ENCODE results near the gene SCN3B. TPM values are rescaled to one million over a fixed set of nuclear protein-coding genes. Genes with fewer than 3 reads are reported as not detected.
A peak's percentile ranks its signal among the peaks of the same experiment; 100 is the strongest.
"Not testable (repeated sequence)": the region's sequence is repeated elsewhere in the genome, so short reads cannot be mapped to it uniquely, and the experiment has no call there.

Gene SCN3B
- total RNA-seq, 2 donors from 2014 or later: not detected

DNA sequence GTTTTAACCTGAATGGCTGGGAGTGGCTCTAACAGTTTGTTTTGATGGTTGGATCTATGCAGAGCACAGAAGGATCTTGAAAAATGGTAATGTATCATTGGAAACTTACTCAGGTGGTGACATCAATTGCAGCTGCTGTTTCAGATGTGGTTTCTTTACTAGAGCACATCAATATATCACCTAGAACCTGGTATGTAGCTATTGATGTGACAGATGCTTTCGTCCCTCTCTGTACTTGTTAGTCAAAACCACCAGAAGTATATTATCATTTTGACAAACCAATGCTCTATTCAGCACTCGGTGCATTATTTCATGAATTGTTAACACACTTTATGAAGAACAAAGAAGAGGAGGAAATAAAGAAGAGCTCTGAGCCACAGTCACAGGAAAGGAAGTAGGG lies 26.6 kb upstream of the SCN3B start:
- Mint-ChIP-seq H3K27me3 (peaks cover 32 to 36% of the 10 kb centered on the region in 2 donors), H3K4me3 (no peak overlapping the region), H3K9me3 (no peaks in the 10 kb centered on the region), H3K36me3 (no peaks in the 10 kb centered on the region), H3K27ac (no peak overlapping the region), H3K4me1 (ENCODE audit: low read depth in 2 of 2) (no peaks in the 10 kb centered on the region)
- DNase-seq (ENCODE audit: low spot score) (no peak), ATAC-seq (no peak)

DNA sequence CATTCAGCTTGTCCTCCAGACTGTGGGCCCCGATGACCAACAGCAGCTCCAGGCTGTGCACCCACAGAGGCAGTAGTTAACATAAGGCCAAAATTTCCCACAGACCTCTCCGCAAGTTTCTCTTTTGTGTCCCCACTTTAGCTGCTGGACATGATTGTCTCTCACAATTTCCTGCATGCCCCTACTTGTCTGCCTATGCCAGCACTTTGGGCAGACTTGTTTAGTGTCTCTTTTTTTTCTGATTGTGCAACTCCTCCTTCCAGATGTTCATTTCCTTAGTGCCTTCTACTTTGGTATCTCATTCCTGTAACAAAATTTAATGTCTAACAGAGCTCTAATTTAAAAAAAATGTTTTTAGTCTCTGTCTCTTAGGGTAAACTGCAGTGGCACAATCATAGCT lies 23.8 kb upstream of the SCN3B start:
- H3K4me3 Mint-ChIP-seq: no peak overlapping the region
- no peak for DNase-seq (ENCODE audit: low spot score)
- H3K36me3 Mint-ChIP-seq: no peaks in the 10 kb centered on the region
- H3K9me3 Mint-ChIP-seq: no peaks in the 10 kb centered on the region
- no peak overlapping the region for H3K27ac Mint-ChIP-seq
- peak in 1 of 2 donors; percentile 27 for ATAC-seq
- no peaks in the 10 kb centered on the region for H3K4me1 Mint-ChIP-seq (ENCODE audit: low read depth in 2 of 2)
- peaks cover 26 to 37% of the 10 kb centered on the region in 2 donors for H3K27me3 Mint-ChIP-seq

DNA sequence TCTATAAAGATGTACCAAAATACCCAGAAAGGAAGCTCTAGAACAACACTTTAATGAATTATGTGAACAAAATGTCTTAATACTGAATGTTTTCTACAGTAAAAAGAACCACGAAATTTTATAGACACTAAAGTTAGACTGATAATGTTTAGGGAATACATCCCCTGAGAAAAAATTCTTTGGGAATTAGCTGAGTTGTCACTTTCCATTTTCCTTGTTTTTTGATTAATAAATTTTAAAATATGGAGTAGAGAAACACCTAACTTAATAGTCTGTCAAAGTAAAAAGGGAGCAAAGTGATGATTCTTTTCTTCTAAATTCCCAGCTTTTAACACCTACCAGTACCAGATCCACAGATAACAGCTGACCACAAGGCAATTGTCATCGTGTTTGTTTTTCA lies 23.1 kb upstream of the SCN3B start:
- ATAC-seq: no peak
- no peak for DNase-seq (ENCODE audit: low spot score)
- Mint-ChIP-seq H3K4me1 (ENCODE audit: low read depth in 2 of 2) (no peaks in the 10 kb centered on the region), H3K36me3 (no peaks in the 10 kb centered on the region), H3K9me3 (no peaks in the 10 kb centered on the region), H3K27me3 (peaks cover 24 to 35% of the 10 kb centered on the region in 2 donors), H3K4me3 (no peak overlapping the region), H3K27ac (no peak overlapping the region)

DNA sequence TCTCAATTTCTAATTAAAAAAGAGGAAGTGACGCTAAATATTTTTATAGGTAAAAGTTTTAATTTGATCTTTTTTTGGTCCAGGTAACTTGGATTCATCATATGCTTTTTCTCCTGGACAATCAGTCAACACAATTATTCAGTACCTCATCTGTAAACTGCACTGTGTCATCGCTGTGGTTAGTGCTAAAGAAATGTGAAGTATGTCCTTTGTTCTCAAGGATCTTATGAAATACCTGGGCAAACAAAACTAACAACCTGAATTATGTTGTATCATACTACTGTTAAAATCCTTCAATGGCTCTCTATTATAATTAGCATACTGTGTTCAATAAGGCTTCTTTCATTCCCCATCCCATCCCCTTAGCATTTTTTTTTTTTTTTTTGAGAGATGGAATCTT lies 19.9 kb upstream of the SCN3B start:
- ATAC-seq (no peak), DNase-seq (ENCODE audit: low spot score) (no peak)
- Mint-ChIP-seq H3K27me3 (peaks cover 16 to 24% of the 10 kb centered on the region in 2 donors), H3K4me3 (no peak overlapping the region), H3K36me3 (no peaks in the 10 kb centered on the region), H3K27ac (no peak overlapping the region), H3K4me1 (ENCODE audit: low read depth in 2 of 2) (no peaks in the 10 kb centered on the region), H3K9me3 (no peaks in the 10 kb centered on the region)

DNA sequence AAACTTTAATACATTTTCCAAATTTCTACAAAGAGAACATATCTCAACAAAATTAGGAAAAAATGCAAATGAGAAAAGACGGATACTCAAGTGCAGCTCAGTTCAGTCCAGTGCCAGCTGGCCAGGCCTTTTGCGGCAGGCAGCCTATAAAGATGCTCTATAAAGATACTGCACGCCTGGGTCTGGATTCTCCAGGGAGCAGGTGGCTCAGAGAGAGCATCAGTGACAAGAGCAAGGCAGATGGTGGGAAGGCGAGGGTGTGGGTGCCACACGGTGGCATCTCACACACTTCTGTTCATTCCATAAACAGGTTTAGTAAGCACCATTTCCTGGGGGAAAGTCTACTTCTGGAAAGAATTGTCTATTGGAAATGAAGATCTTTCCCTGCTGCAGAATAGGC lies 18.1 kb upstream of the SCN3B start:
- Mint-ChIP-seq H3K4me1 (ENCODE audit: low read depth in 2 of 2) (no peaks in the 10 kb centered on the region), H3K36me3 (no peaks in the 10 kb centered on the region), H3K27ac (no peak overlapping the region), H3K9me3 (no peaks in the 10 kb centered on the region), H3K4me3 (no peak overlapping the region), H3K27me3 (peaks cover 9 to 18% of the 10 kb centered on the region in 2 donors)
- ATAC-seq (no peak), DNase-seq (ENCODE audit: low spot score) (no peak)

DNA sequence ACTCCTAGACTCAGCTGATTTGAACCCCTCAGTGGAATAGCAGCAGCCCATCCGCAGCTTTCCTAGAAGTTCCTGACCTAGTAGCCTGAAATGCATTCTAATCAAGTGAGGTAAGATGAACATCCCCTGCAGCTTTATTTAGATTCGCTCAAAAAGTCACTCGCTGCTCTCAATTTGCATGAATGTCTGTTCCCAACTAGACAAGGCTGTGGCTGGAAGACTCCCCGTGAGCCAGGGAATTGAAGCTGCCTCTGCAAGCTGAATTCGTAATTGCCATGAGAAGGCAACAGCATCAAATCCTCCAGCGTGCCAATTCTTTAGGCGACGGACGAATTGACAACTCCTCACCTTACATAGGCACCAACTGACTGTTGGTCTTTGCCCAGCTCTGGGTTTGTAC lies 17.1 kb upstream of the SCN3B start:
- H3K27ac Mint-ChIP-seq: no peak overlapping the region
- H3K9me3 Mint-ChIP-seq: no peaks in the 10 kb centered on the region
- DNase-seq (ENCODE audit: low spot score) (no peak), ATAC-seq (no peak)
- H3K27me3 Mint-ChIP-seq: peaks cover 7 to 21% of the 10 kb centered on the region in 2 donors
- no peak overlapping the region for H3K4me3 Mint-ChIP-seq
- no peaks in the 10 kb centered on the region for H3K4me1 Mint-ChIP-seq (ENCODE audit: low read depth in 2 of 2)
- H3K36me3 Mint-ChIP-seq: no peaks in the 10 kb centered on the region

DNA sequence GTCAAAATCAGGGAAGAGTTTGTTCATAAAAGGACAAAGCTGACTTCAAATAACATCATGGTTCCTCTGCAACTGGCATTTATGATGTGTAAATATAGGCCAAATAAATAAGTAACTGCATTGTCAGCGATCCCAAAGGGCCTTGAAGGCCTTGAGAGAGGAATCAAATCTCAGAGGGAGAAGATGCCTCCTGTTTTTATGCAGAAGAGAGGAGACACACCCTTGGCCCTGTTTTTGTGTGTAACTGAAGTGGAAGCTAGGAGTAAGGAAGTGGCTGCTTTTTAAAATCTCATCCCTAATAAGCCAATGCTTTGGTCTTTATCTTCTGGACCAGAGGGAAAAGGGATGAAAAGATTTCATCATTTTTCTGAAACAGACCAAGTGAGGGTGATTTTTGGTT lies 15.7 kb upstream of the SCN3B start:
- H3K9me3 Mint-ChIP-seq: no peaks in the 10 kb centered on the region
- no peaks in the 10 kb centered on the region for H3K4me1 Mint-ChIP-seq (ENCODE audit: low read depth in 2 of 2)

DNA sequence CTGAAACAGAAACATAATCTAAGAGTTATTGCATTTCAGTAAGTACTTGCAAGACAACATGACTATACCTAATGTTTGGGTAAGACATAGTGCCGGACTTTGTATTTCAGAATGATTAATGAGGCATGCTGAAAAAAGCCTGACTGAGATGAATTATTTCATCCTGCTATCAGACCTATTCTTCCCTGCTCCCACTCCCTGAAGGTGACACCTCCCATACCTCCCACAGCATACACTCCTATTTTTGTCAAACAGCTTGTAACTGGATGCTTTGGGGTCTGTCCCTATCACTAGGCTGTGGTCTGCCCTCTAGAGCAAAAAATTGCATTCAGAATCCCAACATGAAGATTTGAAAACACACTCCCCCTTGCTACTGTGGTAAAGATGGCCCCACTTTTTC lies 10.9 kb upstream of the SCN3B start:
- H3K36me3 Mint-ChIP-seq: peaks cover 6% of the 10 kb centered on the region
- H3K4me1 Mint-ChIP-seq (ENCODE audit: low read depth in 2 of 2): peaks cover 0 to under 1% of the 10 kb centered on the region in 2 donors
- no peak overlapping the region for H3K27ac Mint-ChIP-seq
- no peak for ATAC-seq
- H3K4me3 Mint-ChIP-seq: no peak overlapping the region
- peaks cover 4 to 13% of the 10 kb centered on the region in 2 donors for H3K27me3 Mint-ChIP-seq
- no peak for DNase-seq (ENCODE audit: low spot score)
- H3K9me3 Mint-ChIP-seq: peaks cover 6% of the 10 kb centered on the region

More for the DNA sequence above, 15.7 kb upstream of the SCN3B start:
- Mint-ChIP-seq H3K36me3 (no peaks in the 10 kb centered on the region), H3K27ac (no peak overlapping the region), H3K4me3 (no peak overlapping the region), H3K27me3 (peaks cover 4 to 9% of the 10 kb centered on the region in 2 donors)
- no peak for ATAC-seq
- no peak for DNase-seq (ENCODE audit: low spot score)

DNA sequence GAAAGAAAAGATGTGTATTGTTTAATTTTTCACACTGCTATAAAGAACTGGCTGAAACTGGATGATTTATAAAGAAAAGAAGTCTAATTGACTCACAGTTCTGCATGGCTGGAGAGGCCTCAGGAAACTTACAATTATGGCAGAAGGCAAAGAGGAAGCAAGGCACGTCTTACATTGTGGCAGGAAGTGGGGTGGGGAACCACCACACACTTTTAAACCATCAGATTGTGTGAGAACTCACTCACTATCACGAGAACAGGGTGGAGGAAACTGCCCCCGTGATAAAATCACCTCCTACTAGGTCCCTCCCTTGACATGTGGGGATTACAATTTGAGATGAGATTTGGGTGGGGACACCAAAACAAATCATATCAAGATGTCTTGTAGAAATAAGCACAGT lies 5.5 kb upstream of the SCN3B start:
- Mint-ChIP-seq H3K36me3 (peaks cover 24% of the 10 kb centered on the region), H3K9me3 (peaks cover 21% of the 10 kb centered on the region), H3K4me1 (ENCODE audit: low read depth in 2 of 2) (peaks cover 15 to 17% of the 10 kb centered on the region in 2 donors), H3K27me3 (peaks cover 14 to 20% of the 10 kb centered on the region in 2 donors)
- DNase-seq (ENCODE audit: low spot score); H3K27ac Mint-ChIP-seq; H3K4me3 Mint-ChIP-seq: not testable (repeated sequence)
- peak; percentile 77 to 78 for ATAC-seq

DNA sequence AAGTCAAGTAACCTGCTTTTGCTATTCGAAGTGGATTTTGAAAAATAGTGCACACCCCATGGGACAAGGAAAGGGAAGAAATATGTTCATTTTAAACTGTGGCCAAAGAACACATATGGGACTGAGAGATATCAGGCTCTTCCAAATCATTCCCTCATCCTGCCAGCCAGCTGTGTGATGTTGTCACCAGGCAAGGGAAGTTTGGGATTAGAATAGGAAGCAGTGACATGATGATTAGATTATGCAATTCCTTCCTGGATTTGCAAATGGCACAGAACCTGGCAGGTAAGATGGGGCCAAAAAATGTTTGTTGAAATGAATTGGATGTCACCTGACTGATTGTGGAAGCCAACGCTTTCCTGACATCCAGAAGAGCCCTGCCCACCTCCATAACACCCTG lies 4.9 kb upstream of the SCN3B start:
- peaks cover 21% of the 10 kb centered on the region for H3K9me3 Mint-ChIP-seq
- peaks cover 15 to 17% of the 10 kb centered on the region in 2 donors for H3K4me1 Mint-ChIP-seq (ENCODE audit: low read depth in 2 of 2)
- peaks cover 14 to 23% of the 10 kb centered on the region in 2 donors for H3K27me3 Mint-ChIP-seq
- DNase-seq (ENCODE audit: low spot score): no peak
- no peak for ATAC-seq
- H3K36me3 Mint-ChIP-seq: peaks cover 24% of the 10 kb centered on the region
- no peak overlapping the region for H3K4me3 Mint-ChIP-seq
- H3K27ac Mint-ChIP-seq: peak overlapping the region in 1 of 2 donors; percentile 1

DNA sequence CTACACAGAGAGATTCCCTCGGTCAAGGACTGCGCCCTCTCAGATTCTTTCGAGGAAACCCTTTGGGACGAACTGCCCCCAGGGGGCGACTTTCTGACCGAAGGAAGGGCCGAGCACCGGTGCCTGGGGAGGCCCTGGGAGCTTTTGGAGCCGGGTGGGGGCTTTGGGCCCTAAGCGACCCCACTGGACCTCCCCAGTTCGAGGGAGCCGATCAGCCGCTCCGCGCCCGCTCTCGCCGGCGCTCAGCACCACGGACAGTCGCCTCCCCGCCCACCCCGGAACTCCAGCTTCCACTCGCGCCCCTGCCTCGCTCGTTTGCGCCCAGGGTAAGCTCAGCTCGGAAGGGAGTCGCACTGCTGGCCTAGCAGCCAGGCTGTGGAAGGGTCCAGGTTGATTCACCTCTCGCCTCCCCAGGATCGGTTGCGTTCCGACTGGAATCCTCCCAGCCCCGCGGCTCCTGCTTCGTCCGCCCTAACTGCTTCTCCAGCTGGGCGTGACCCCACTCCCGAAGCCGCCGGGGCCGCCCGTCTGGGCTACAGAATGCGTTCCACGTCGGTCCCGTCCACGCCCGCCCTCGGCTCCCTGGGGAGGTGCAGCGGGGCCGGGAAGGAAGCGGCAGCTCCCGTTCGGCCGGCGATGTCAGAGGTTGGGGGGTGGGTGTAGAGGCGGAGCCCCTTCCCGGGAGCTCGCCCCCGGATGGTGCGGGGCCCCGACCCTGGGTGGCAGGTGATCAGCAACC lies 428 bp downstream of the SCN3B start:
- ATAC-seq: peak; percentile 57 to 74
- peaks cover 1 to 6% of the 10 kb centered on the region in 2 donors for H3K4me1 Mint-ChIP-seq (ENCODE audit: low read depth in 2 of 2)
- H3K4me3 Mint-ChIP-seq: peak overlapping the region; percentile 59
- peaks cover 29 to 33% of the 10 kb centered on the region in 2 donors for H3K27me3 Mint-ChIP-seq
- DNase-seq (ENCODE audit: low spot score): no peak
- H3K27ac Mint-ChIP-seq: no peak overlapping the region
- H3K36me3 Mint-ChIP-seq: peaks cover 15% of the 10 kb centered on the region
- peaks cover 12% of the 10 kb centered on the region for H3K9me3 Mint-ChIP-seq

DNA sequence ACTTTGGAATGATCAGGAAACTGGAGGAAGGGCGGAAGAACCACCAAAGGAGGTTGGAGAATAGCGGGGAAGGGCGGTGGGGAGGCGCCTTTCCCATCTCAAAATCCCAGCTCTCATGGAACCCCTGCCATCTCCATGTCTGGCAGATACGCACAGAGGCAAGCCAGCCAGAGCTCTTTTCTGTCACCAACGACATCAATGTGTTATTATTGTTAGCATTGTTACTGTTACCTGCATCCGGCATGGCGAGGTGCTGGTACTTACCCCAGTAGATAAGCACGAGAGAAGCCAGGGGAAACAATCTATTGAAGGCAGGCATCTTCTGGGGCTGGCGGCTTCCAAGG lies 969 bp downstream of the SCN3B start:
- DNase-seq (ENCODE audit: low spot score): no peak
- no peak for ATAC-seq
- Mint-ChIP-seq H3K4me3 (peak overlapping the region; percentile 59), H3K9me3 (peaks cover 7% of the 10 kb centered on the region), H3K27ac (no peak overlapping the region), H3K4me1 (ENCODE audit: low read depth in 2 of 2) (peaks cover 0 to under 1% of the 10 kb centered on the region in 2 donors), H3K27me3 (peaks cover 29 to 33% of the 10 kb centered on the region in 2 donors), H3K36me3 (peaks cover 10% of the 10 kb centered on the region)

DNA sequence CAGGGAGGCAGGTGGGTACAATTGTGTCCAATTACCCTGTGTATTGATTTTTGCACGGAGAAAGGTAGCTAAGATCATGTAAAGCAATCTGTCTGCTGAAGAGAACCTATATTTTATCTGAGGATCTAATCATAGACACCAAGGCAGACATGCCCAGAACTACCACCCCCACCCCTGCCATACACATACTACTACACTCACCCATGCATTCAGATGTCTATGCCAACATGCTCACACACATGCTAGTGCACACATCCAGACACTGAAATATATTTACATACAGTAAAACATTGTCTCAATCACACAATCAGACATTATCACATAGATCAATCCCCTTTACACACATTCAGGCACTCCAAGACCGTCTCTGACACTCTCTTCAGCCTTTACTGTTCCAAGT lies 1.8 kb downstream of the SCN3B start:
- Mint-ChIP-seq H3K36me3 (peaks cover 5% of the 10 kb centered on the region), H3K27me3 (peaks cover 24 to 33% of the 10 kb centered on the region in 2 donors), H3K4me3 (peak overlapping the region; percentile 5), H3K27ac (no peak overlapping the region), H3K9me3 (no peaks in the 10 kb centered on the region), H3K4me1 (ENCODE audit: low read depth in 2 of 2) (no peaks in the 10 kb centered on the region)
- DNase-seq (ENCODE audit: low spot score) (no peak), ATAC-seq (no peak)

DNA sequence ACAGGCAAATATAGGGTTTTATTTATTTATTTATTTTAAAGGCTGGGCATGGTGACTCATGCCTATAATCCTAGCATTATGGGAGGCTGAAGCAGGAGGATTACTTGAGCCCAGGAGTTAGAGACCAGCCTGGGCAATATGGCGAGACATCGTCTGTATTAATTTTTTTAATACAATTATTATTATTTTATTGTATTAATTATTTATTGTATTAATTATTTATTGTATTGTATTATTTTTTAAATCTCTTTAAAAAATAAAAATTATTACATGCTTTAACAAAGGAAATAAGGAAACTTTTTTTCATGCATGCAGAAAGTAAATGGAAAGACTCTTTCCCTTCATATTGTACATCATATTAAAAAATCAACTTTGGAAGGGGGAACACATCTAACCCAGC lies 3.5 kb downstream of the SCN3B start:
- H3K27ac Mint-ChIP-seq: no peak overlapping the region
- H3K4me1 Mint-ChIP-seq (ENCODE audit: low read depth in 2 of 2): no peaks in the 10 kb centered on the region
- H3K27me3 Mint-ChIP-seq: peaks cover 29 to 38% of the 10 kb centered on the region in 2 donors
- H3K4me3 Mint-ChIP-seq: no peak overlapping the region
- H3K9me3 Mint-ChIP-seq: no peaks in the 10 kb centered on the region
- ATAC-seq (no peak), DNase-seq (ENCODE audit: low spot score) (no peak)
- H3K36me3 Mint-ChIP-seq: peaks cover under 1% of the 10 kb centered on the region
